Neural crest cell (in vitro differentiated cells): ENCODE data around the gene COL20A1. TPM values are rescaled to one million over a fixed set of nuclear protein-coding genes. Genes with fewer than 3 reads are reported as not detected.

Source experiments
- DNase-seq: peaks from one replicate; pipeline ENCODE4 v3.0.0; 2021; ENCODE audit warnings: low read depth, mixed read lengths, low spot score
- H3K27ac Mint-ChIP-seq: one replicate; pipeline ENCODE4 v1.8.0; 2021; ENCODE audit warnings: mild to moderate bottlenecking, mixed read lengths; ENCODE audit not compliant: unreplicated experiment
- H3K27me3 Mint-ChIP-seq: 2 replicates; pipeline ENCODE4 v1.8.0; 2021; ENCODE audit warnings: low read depth, mild to moderate bottlenecking, mixed read lengths
- H3K36me3 Mint-ChIP-seq: 2 replicates; pipeline ENCODE4 v1.8.0; 2021; ENCODE audit warnings: low read depth, mild to moderate bottlenecking, mixed read lengths
- H3K4me1 Mint-ChIP-seq: 2 replicates; pipeline ENCODE4 v1.8.0; 2021; ENCODE audit warnings: mixed read lengths
- H3K4me3 Mint-ChIP-seq: one replicate; pipeline ENCODE4 v1.8.0; 2021; ENCODE audit warnings: mild to moderate bottlenecking, mixed read lengths
- H3K9me3 Mint-ChIP-seq: 2 replicates; pipeline ENCODE4 v1.8.0; 2021; ENCODE audit warnings: mixed read lengths
- CTCF ChIP-seq: fragments of 200-600 bp; sonication (generic); conservative IDR thresholded peaks from 2 replicates; pipeline ENCODE4 v1.5.0; 2021; ENCODE audit warnings: antibody characterized with exemption, mild to moderate bottlenecking
- total RNA-seq: library from RNA; stranded (reverse); gene quantifications from 2 replicates; pipeline ENCODE4 v1.2.1, GENCODE V29; 2021

COL20A1 gene
- total RNA-seq, 1 donor from 2014 or later: 10.2 TPM

- H3K4me1 Mint-ChIP-seq: peaks cover 10% of the 10 kb centered on the region
- no peak for TF ChIP-seq CTCF
- H3K27ac Mint-ChIP-seq: no peak overlapping the region
- H3K9me3 Mint-ChIP-seq: no peaks in the 10 kb centered on the region
- no peak for DNase-seq
- H3K36me3 Mint-ChIP-seq: no peaks in the 10 kb centered on the region
- no peak overlapping the region for H3K4me3 Mint-ChIP-seq
- H3K27me3 Mint-ChIP-seq: peaks cover 15% of the 10 kb centered on the region
Measured at GRCh38 chr20:63355781-63356295, 62.9 kb downstream of the COL20A1 start.

DNA sequence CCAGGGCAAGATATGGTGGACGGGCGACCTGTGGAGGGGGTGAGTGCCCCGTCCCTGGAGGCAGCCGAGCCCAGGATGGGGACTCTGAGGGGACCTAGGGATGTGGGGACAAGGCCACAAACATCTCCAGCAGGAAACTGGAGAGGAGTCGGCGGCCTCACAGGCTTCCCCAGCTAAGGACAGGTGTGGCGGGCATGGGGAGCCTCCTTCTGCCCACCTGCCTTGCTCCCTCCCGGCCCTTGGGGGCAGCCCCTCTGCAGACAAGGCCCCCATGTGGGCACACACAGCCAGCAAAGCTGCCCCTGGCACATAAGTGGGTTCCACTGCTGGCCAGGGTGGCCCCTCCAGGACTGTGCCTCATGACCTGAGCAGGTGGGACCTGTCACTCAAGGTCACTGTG lies 63.5 kb downstream of the COL20A1 start:
- Mint-ChIP-seq H3K27me3 (peaks cover 15% of the 10 kb centered on the region), H3K4me3 (no peak overlapping the region), H3K27ac (no peak overlapping the region), H3K4me1 (peaks cover 10% of the 10 kb centered on the region), H3K36me3 (no peaks in the 10 kb centered on the region), H3K9me3 (no peaks in the 10 kb centered on the region)
- TF ChIP-seq CTCF: no peak
- no peak for DNase-seq

DNA sequence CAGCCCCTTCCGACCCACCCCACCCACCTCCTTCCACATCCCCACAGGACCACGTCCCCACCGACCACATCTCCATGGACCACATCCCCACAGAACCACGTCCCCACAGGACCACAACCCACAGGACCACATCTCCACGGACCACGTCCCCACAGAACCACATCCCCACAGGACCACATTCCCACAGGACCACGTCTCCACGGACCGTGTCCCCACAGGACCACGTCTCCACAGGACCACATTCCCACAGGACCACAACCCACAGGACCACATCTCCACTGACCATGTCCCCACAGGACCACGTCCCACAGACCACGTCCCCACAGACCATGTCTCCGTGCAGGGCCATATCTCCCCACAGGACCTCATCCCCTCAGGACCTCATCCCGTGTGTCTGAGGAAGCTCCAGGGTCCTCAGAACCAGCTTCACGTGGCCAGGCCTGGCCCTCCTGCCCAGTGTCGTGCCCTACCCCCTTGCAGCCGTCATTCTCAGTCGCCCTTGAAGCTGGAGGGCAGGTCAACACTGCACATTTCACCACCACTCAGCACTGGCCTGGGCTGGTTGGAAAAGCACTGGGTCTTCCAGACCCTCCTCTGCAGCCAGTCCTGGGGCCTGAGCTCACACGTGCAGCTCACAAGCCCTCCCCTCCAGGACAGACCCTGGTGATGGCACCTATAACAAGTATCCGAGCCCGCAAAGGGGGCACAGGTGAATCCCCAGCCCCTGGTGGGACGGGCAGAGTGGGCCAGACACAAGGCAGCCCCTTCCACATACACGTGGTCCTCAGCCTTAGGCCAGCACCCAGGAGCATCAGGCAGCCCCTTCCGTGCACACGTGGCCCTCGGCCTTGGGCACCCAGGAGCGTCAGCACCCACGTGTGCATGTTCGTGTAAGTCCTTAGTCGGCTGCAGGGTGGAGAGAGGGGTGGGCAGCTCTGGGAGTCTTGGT lies 64.2 kb downstream of the COL20A1 start:
- H3K36me3 Mint-ChIP-seq: no peaks in the 10 kb centered on the region
- H3K9me3 Mint-ChIP-seq: no peaks in the 10 kb centered on the region
- H3K4me1 Mint-ChIP-seq: peaks cover 10% of the 10 kb centered on the region
- DNase-seq: no peak
- peaks cover 18% of the 10 kb centered on the region for H3K27me3 Mint-ChIP-seq
- H3K4me3 Mint-ChIP-seq: no peak overlapping the region
- H3K27ac Mint-ChIP-seq: no peak overlapping the region
- no peak for TF ChIP-seq CTCF

DNA sequence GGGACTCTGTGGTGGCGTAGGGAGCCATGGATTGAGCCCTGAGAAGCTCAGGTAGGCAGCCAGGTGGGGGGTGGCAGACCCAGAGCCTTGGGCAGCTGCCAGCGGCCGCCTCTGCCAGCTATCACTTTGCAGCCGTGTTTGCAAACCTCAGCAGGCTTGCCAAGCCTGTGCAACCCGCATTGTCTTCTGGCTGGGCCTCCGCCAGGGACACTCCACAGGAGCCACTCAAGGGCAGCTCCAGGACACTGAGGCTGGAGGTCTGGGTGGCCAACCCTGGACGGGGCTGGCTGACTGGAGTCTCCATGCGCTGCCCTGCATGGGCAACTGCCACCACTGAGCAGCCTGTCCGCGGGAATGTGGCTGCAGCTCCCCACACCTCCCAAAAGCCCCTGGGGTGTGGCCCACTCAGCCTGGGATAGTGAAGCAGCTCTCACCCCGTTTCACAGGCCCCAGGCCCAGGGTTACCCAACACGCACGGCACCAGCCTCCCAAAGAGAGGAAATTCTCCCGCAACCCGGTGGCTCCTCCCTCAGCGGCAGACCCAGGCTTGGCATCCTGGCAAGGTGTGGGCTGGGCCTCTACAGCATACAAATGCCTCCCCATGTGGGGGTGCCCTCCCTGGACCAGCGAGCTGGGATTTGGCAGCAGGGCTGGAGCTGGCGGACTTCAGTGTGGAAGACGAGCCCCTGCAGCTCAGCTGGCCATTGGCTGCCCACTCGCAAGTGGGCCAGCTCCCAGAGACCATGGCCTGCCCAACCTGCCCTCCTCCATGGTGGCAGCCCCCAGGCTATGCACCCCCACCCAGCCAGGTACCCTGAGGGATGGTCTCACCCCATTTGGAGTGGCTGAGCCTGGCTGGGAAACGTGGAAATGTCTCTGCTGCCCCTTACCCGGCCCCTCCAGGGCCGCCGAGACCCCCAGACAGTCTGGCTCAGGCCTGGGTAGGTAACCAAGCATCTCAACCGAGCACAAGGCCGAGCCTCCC lies 65.2 kb downstream of the COL20A1 start:
- peaks cover 26% of the 10 kb centered on the region for H3K27me3 Mint-ChIP-seq
- H3K4me1 Mint-ChIP-seq: peaks cover 15% of the 10 kb centered on the region
- TF ChIP-seq CTCF: no peak
- DNase-seq: no peak
- H3K36me3 Mint-ChIP-seq: no peaks in the 10 kb centered on the region
- H3K27ac Mint-ChIP-seq: no peak overlapping the region
- H3K9me3 Mint-ChIP-seq: no peaks in the 10 kb centered on the region
- no peak overlapping the region for H3K4me3 Mint-ChIP-seq

GRCh38 chr20:63359164-63359934 lies 66.4 kb downstream of the COL20A1 start:
- no peak overlapping the region for H3K27ac Mint-ChIP-seq
- no peaks in the 10 kb centered on the region for H3K36me3 Mint-ChIP-seq
- peaks cover 23% of the 10 kb centered on the region for H3K4me1 Mint-ChIP-seq
- no peak for DNase-seq
- peaks cover 27% of the 10 kb centered on the region for H3K27me3 Mint-ChIP-seq
- no peaks in the 10 kb centered on the region for H3K9me3 Mint-ChIP-seq
- TF ChIP-seq CTCF: no peak
- H3K4me3 Mint-ChIP-seq: no peak overlapping the region
